H9 (cell line): ENCODE results near the gene SPTLC3. TPM values are rescaled to one million over a fixed set of nuclear protein-coding genes. Genes with fewer than 3 reads are reported as not detected.

ENCODE experiments used
- DNase-seq: peaks from one replicate; pipeline ENCODE4 v3.0.0-alpha.2; 2017
- H2AFZ ChIP-seq: one replicate; pipeline ENCODE4 v1.6.1; 2013; ENCODE audit warnings: mild to moderate bottlenecking, low read length, control low read depth, moderate library complexity
- H2AK5ac ChIP-seq: 2 replicates; pipeline ENCODE4 v1.6.1; 2013; ENCODE audit warnings: low read length, control low read depth, mixed read lengths; ENCODE audit not compliant: insufficient read length
- H2BK120ac ChIP-seq: one replicate; pipeline ENCODE4 v1.6.1; 2013; ENCODE audit warnings: low read depth, mild to moderate bottlenecking, low read length, control low read depth, inconsistent platforms; ENCODE audit not compliant: poor library complexity, severe bottlenecking
- H2BK12ac ChIP-seq: 2 replicates; pipeline ENCODE4 v1.6.1; 2013; ENCODE audit warnings: low read length, control low read depth, mixed read lengths, low read depth; ENCODE audit not compliant: insufficient read length
- H2BK15ac ChIP-seq: 2 replicates; pipeline ENCODE4 v1.6.1; 2013; ENCODE audit warnings: low read depth, low read length, control low read depth
- H2BK20ac ChIP-seq: one replicate; pipeline ENCODE4 v1.6.1; 2013; ENCODE audit warnings: low read depth, mild to moderate bottlenecking, low read length, control low read depth, inconsistent platforms; ENCODE audit not compliant: poor library complexity, severe bottlenecking
- H2BK5ac ChIP-seq: 2 replicates; pipeline ENCODE4 v1.6.1; 2013; ENCODE audit warnings: low read length, control low read depth, mixed read lengths; ENCODE audit not compliant: insufficient read length
- H3K14ac ChIP-seq: 2 replicates; pipeline ENCODE4 v1.6.1; 2013; ENCODE audit warnings: low read length, control low read depth; ENCODE audit not compliant: insufficient read depth
- H3K18ac ChIP-seq: 2 replicates; pipeline ENCODE4 v1.6.1; 2013; ENCODE audit warnings: low read depth, mild to moderate bottlenecking, mixed read lengths, low read length, control low read depth; ENCODE audit not compliant: insufficient read length
- H3K23ac ChIP-seq: 2 replicates; pipeline ENCODE4 v1.6.1; 2013; ENCODE audit warnings: low read length, control low read depth, mixed read lengths, low read depth; ENCODE audit not compliant: insufficient read length
- H3K23me2 ChIP-seq: 2 replicates; pipeline ENCODE4 v1.6.1; 2013; ENCODE audit warnings: low read depth, mild to moderate bottlenecking, mixed read lengths, low read length, control low read depth; ENCODE audit not compliant: insufficient read length, poor library complexity, severe bottlenecking
- H3K27ac ChIP-seq: 2 replicates; pipeline ENCODE4 v1.5.1; 2013; ENCODE audit warnings: low read length, control low read depth, mixed read lengths, low read depth; ENCODE audit not compliant: insufficient read length
- H3K27me3 ChIP-seq: 2 replicates; pipeline ENCODE4 v1.6.1; 2013; ENCODE audit warnings: low read length, control low read depth, inconsistent platforms; ENCODE audit not compliant: insufficient read depth
- H3K4ac ChIP-seq: 2 replicates; pipeline ENCODE4 v1.6.1; 2013; ENCODE audit warnings: low read depth, mild to moderate bottlenecking, control low read depth, inconsistent platforms, low read length, moderate library complexity
- H3K4me1 ChIP-seq: 2 replicates; pipeline ENCODE4 v1.6.1; 2013; ENCODE audit warnings: low read length, control low read depth, inconsistent platforms; ENCODE audit not compliant: insufficient read depth
- H3K4me2 ChIP-seq: 2 replicates; pipeline ENCODE4 v1.6.1; 2013; ENCODE audit warnings: low read length, control low read depth, mixed read lengths; ENCODE audit not compliant: insufficient read length, insufficient read depth
- H3K56ac ChIP-seq: 2 replicates; pipeline ENCODE4 v1.6.1; 2013; ENCODE audit warnings: low read depth, mild to moderate bottlenecking, mixed read lengths, low read length, control low read depth; ENCODE audit not compliant: insufficient read length
- H3K79me1 ChIP-seq: 2 replicates; pipeline ENCODE4 v1.6.1; 2013; ENCODE audit warnings: low read depth, mild to moderate bottlenecking, moderate library complexity, low read length, control low read depth, inconsistent platforms; ENCODE audit not compliant: insufficient read depth, poor library complexity, severe bottlenecking
- H3K79me2 ChIP-seq: 2 replicates; pipeline ENCODE4 v1.6.1; 2013; ENCODE audit warnings: low read length, control low read depth, inconsistent platforms; ENCODE audit not compliant: insufficient read depth
- H3K9ac ChIP-seq: 2 replicates; pipeline ENCODE4 v1.6.1; 2013; ENCODE audit warnings: low read length, control low read depth, mixed read lengths; ENCODE audit not compliant: insufficient read length; ENCODE audit errors: extremely low read depth
- H3K9me3 ChIP-seq: one replicate; pipeline ENCODE4 v1.6.1; 2013; ENCODE audit warnings: low read depth, low read length, inconsistent platforms; ENCODE audit not compliant: control insufficient read depth
- H3T11ph ChIP-seq: one replicate; pipeline ENCODE4 v1.6.1; 2013; ENCODE audit warnings: mild to moderate bottlenecking, low read length, control low read depth, inconsistent platforms
- H4K20me1 ChIP-seq: one replicate; pipeline ENCODE4 v1.6.1; 2013; ENCODE audit not compliant: control insufficient read depth, insufficient read length, insufficient read depth
- H4K5ac ChIP-seq: 2 replicates; pipeline ENCODE4 v1.6.1; 2013; ENCODE audit warnings: low read depth, mild to moderate bottlenecking, mixed read lengths, low read length, control low read depth; ENCODE audit not compliant: insufficient read length
- H4K8ac ChIP-seq: replicated peaks from 2 replicates; pipeline ENCODE4 v1.6.1; 2013; ENCODE audit warnings: low read length, control low read depth, mixed read lengths, low read depth; ENCODE audit not compliant: insufficient read length
- H4K91ac ChIP-seq: 2 replicates; pipeline ENCODE4 v1.6.1; 2013; ENCODE audit warnings: low read depth, mild to moderate bottlenecking, moderate library complexity, mixed read lengths, low read length, control low read depth; ENCODE audit not compliant: insufficient read length
- H3K27ac Mint-ChIP-seq, 3 experiments: 2 replicates in 2 of 3; 3 replicates in 1 of 3; pipeline ENCODE4 v1.8.0; 2020 to 2021; ENCODE audit warnings: mixed read lengths in 3 of 3, mild to moderate bottlenecking in 1 of 3, moderate library complexity in 1 of 3
- H3K27me3 Mint-ChIP-seq: 2 replicates; pipeline ENCODE4 v1.8.0; 2021; ENCODE audit warnings: low read depth, mild to moderate bottlenecking, moderate library complexity, mixed read lengths
- H3K36me3 Mint-ChIP-seq, 3 experiments: 2 replicates in 2 of 3; 3 replicates in 1 of 3; pipeline ENCODE4 v1.8.0; 2020 to 2021; ENCODE audit warnings: low read depth in 3 of 3, mixed read lengths in 3 of 3; ENCODE audit not compliant: insufficient read depth in 1 of 3
- H3K4me1 Mint-ChIP-seq, 2 experiments: 2 replicates each; pipeline ENCODE4 v1.8.0; 2020; ENCODE audit warnings: mixed read lengths in 2 of 2
- H3K4me3 Mint-ChIP-seq, 2 experiments: 2 replicates in 1 of 2; 3 replicates in 1 of 2; pipeline ENCODE4 v1.8.0; 2020 to 2021; ENCODE audit warnings: mild to moderate bottlenecking in 2 of 2, mixed read lengths in 2 of 2, moderate library complexity in 1 of 2
- H3K9me3 Mint-ChIP-seq, 2 experiments: 2 replicates in 1 of 2; 3 replicates in 1 of 2; pipeline ENCODE4 v1.8.0; 2020; ENCODE audit warnings: mild to moderate bottlenecking in 2 of 2, mixed read lengths in 2 of 2, moderate library complexity in 1 of 2
- CTCF ChIP-seq: fragments of 200-600 bp; sonication (generic); conservative IDR thresholded peaks from 3 replicates; pipeline ENCODE4 v1.8.0; 2021; ENCODE audit warnings: antibody characterized with exemption, mild to moderate bottlenecking
- WGBS: extraction: QIAGEN DNeasy Blood & Tissue Kit; methylation state at CpG from one replicate; pipeline ENCODE4 v1.1.7; 2013; ENCODE audit warnings: missing lambda C conversion rate, low lambda C conversion rate, mixed read lengths; ENCODE audit not compliant: insufficient read length; ENCODE audit errors: extremely low coverage; 5-methylcytosine and 5-hydroxymethylcytosine counted together
- total RNA-seq: library from RNA; stranded (reverse); gene quantifications from 2 replicates; pipeline ENCODE4 v1.2.1, GENCODE V29; 2021

SPTLC3 gene
- total RNA-seq, 1 experiment from 2014 or later, result 0.68 TPM

GRCh38 chr20:12978126-12978394, 30.7 kb upstream of the SPTLC3 start:
- Histone ChIP-seq H3K79me1 (no peaks in the 10 kb centered on the region), H2BK120ac (no peak overlapping the region), H4K8ac (no peak overlapping the region), H3K14ac (no peak overlapping the region), H3K9ac (no peak overlapping the region), H3K23ac (no peak overlapping the region), H2BK5ac (no peak overlapping the region), H4K91ac (no peak overlapping the region), H3K27ac (no peak overlapping the region), H4K5ac (no peak overlapping the region), H3K23me2 (no peaks in the 10 kb centered on the region), H3K18ac (no peak overlapping the region), H3K4me2 (no peak overlapping the region), H2AFZ (no peak overlapping the region), H4K20me1 (no peaks in the 10 kb centered on the region), H2BK12ac (no peak overlapping the region), H2BK20ac (no peak overlapping the region), H3K56ac (no peak overlapping the region), H3K4ac (no peak overlapping the region), H3K9me3 (no peaks in the 10 kb centered on the region), H3T11ph (no peak overlapping the region), H3K27me3 (no peaks in the 10 kb centered on the region), H3K4me1 (no peaks in the 10 kb centered on the region; the same call in 1 of the 2 replicates), H3K79me2 (no peaks in the 10 kb centered on the region), H2BK15ac (no peak overlapping the region), H2AK5ac (no peak overlapping the region)
- no CpG with 5 or more reads among the region's 1 CpG for WGBS
- H3K4me3 Mint-ChIP-seq, result no peak overlapping the region
- no peaks in the 10 kb centered on the region for H3K36me3 Mint-ChIP-seq
- peaks cover 3% of the 10 kb centered on the region in 2 experiments; a peak in 3 of 4 replicates for H3K4me1 Mint-ChIP-seq
- H3K27ac Mint-ChIP-seq, result no peak overlapping the region
- no peak for TF ChIP-seq CTCF
- peaks cover 2% of the 10 kb centered on the region; the same call in 1 of the 2 replicates for H3K27me3 Mint-ChIP-seq
- no peaks in the 10 kb centered on the region for H3K9me3 Mint-ChIP-seq
- DNase-seq, result no peak
